ENCODE measurements around the gene TMEM63A.

DNA sequence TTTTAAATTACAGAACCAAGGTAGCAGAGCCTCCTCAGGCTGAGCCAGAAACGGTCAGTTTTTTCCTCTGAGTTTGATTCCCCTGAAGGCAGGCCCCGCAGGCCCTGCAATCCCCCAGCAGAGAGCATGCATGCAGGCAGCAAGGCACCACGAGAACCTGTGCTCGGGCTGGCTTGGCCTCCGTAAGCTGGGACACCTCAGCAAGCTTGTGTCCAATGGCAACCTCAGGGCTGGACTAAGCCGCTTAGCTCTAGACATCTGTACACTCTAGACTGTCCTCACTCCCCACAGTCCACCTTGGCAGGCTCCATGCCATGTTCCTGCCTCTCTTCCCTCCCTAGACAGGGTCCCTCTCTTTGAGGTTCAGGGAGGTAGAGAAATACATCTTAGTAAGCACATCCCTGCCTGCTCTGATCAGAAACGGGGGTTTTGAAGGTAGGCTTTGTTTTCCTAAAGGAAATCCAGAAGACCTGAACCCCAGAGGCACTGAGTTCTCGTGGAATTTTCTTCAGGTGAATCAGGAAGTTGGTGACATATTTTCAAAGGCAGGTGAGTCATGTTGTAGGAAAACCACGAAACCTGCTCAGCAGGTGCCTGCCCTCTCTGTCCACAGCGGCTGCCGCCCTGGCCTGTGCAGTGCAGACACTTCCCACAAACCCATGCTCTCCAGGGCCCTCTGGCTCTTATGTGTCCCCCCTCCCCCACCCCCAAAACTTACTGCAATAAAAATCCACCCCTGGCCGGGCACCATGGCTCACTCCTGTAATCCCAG is 7.0 kb downstream of the TMEM63A start:
- TF ChIP-seq SIN3A (IDR thresholded peaks at IDR 0.05; ENCODE audit: borderline replicate concordance, low read depth, low read length), result no peak
- TF ChIP-seq GABPA (IDR thresholded peaks at IDR 0.05; ENCODE audit: low read depth), result no peak
- TF ChIP-seq JUND (IDR thresholded peaks at IDR 0.05), result no peak
- no peak for TF ChIP-seq YY1 (IDR thresholded peaks at IDR 0.05; ENCODE audit: low read depth)
- no peak for TF ChIP-seq RFX5 (IDR thresholded peaks at IDR 0.05; ENCODE audit: low read length)
- TF ChIP-seq, protein P1, sequence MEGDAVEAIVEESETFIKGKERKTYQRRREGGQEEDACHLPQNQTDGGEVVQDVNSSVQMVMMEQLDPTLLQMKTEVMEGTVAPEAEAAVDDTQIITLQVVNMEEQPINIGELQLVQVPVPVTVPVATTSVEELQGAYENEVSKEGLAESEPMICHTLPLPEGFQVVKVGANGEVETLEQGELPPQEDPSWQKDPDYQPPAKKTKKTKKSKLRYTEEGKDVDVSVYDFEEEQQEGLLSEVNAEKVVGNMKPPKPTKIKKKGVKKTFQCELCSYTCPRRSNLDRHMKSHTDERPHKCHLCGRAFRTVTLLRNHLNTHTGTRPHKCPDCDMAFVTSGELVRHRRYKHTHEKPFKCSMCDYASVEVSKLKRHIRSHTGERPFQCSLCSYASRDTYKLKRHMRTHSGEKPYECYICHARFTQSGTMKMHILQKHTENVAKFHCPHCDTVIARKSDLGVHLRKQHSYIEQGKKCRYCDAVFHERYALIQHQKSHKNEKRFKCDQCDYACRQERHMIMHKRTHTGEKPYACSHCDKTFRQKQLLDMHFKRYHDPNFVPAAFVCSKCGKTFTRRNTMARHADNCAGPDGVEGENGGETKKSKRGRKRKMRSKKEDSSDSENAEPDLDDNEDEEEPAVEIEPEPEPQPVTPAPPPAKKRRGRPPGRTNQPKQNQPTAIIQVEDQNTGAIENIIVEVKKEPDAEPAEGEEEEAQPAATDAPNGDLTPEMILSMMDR (IDR thresholded peaks at IDR 0.05), result no peak
- no peak for TF ChIP-seq REST (IDR thresholded peaks at IDR 0.05; ENCODE audit: low read depth, low read length)
- TF ChIP-seq TAF1 (IDR thresholded peaks at IDR 0.05; ENCODE audit: borderline replicate concordance, low read depth, low read length), result no peak
- no peak for TF ChIP-seq EZH2phosphoT487 (IDR thresholded peaks at IDR 0.05; ENCODE audit: borderline replicate concordance, low read depth)
- no peak for TF ChIP-seq EP300 (IDR thresholded peaks at IDR 0.05; ENCODE audit: borderline replicate concordance in 1 of 2, low read depth in 1 of 2, low read length in 1 of 2)

Data from SK-N-SH (cell line).